NCI-H1694 (cell line): ENCODE data around the gene LPIN1.

Source experiments
- DNase-seq: peaks from one replicate; lab custom pipeline; 2025; lab: John Stamatoyannopoulos, UW

The LPIN1 gene

DNA sequence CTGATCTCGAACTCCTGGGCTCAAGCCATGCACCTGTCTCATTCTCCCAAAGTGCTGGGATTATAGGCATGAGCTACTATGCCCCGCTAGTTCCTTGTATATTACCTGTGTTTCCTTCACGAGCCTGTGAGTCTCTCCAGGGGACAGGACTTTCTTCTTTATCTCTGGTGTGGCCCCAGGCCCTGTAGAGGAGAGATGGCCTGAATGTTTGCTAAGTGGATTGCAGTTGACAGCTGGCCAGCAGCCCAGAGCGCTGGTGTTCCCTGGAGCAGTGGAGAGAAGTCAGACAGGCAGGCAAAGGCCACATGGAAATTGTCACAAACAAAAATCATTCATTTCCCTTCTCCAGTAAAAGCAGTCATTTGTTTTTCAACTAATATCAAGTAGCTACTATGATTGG is 17.9 kb downstream of the LPIN1 start:
- no peak for DNase-seq

DNA sequence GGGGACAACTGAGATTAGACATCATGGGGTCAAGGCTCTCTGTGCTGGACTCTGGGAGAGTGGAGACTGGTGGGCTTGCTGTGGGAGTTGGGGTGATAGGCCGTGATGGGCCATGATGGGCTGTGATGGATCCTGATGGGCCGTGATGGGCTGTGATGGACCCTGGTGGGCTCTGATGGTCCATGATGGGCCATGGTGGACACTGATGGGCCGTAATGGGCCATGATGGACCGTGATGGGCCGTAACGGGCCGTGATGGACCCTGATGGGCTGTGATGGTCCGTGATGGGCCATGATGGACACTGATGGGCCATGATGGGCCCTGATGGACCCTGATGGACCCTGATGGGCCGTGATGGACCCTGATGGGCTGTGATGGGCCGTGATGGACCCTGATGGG is 18.5 kb downstream of the LPIN1 start:
- DNase-seq = no peak

- DNase-seq = no peak
Observed at GRCh38 chr2:11765501-11765900, 19.1 kb downstream of the LPIN1 start.

DNA sequence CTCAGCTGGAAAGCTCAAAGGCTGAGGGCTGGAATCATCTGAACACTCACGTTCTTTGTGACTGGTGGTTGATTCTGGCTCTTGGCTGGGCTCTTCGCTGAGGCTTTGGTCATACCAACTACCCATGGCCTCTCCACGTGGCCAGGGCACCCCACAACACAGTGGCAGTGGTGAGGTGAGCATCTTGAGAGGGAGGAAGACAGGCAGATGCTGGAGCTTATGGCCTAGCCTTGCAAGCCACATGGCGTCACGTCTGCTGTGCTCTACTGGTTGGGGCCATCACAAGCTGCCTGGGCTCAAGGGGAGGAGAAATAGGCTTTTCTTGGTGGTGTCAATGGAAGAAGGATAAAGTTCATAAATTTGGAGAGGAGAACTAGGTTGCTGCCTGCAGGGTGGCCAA is 19.6 kb downstream of the LPIN1 start:
- no peak for DNase-seq

DNA sequence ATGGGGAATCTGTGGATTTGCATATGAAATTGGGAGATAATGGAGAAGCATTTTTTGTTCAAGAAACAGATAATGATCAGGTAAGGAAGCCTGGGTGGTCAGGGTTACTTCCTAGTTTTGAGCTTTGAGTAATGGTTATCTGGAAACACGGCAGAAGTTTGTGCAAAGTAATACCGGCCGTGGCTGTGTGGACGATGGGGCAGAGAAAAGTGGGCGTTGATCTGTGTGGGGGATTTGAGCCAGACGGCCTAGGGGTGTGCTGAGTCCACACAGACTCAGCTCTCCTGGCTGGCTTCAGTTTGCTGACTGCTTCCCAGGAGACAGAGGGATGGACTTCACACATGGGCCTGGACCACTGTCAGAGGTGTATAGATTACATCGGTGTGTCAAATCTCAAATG is 21.3 kb downstream of the LPIN1 start:
- DNase-seq = no peak

GRCh38 chr2:11768946-11769345 is 22.5 kb downstream of the LPIN1 start:
- DNase-seq = peak; percentile 27

DNA sequence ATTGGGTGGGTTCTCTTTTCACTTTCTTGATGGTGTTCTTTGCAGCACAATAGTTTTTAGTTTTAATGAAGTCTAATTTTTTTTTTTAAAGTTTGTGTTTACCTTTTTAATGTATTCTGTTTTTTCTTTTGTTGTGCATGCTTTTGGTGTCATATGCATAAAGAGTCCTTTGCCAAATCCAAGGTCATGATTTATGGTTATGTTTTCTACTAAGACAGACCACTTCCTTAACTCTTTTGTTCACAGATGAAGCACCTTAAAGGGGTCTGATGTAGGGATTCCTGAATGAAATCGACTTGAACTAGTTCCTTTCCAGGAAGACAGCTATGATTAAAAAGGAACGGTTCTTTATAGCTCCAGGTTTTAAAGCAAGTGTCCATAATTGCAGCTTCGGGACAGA is 23.1 kb downstream of the LPIN1 start:
- DNase-seq = no peak

GRCh38 chr2:11770531-11771188 is 24.2 kb downstream of the LPIN1 start:
- no peak for DNase-seq

DNA sequence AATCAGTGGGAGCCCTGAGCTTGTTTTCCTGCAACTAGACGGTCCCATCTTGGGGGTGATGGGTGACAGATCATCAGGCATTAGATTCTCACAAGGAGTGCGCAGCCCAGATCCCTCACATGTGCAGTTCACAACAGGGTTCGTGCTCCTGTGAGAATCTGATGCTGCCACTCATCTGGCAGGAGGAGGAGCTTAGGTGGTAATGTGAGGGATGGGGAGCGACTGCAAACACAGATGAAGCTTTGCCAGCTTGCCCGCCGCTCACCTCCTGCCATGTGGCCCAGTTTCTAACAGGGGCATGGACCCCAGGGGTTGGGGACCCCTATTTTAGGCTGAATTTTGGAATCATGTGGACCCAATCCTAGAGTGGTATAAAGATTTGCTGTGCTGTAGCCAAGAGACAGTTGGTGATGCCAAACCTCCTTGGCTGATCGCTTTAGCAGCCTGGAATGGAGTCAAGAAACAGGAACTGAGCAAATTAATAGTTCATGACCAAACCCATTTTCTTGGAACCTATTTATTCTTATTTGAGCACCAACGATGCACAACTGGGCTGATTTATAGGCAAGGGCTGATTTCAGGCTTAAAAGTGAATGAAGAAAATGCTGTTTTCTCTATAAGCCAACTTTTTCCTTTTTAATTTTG is 25.7 kb downstream of the LPIN1 start:
- DNase-seq = no peak

GRCh38 chr2:11773111-11773510 is 26.7 kb downstream of the LPIN1 start:
- no peak for DNase-seq

GRCh38 chr2:11773747-11774525 is 27.5 kb downstream of the LPIN1 start:
- DNase-seq = no peak

GRCh38 chr2:11774600-11774999 is 28.2 kb downstream of the LPIN1 start:
- DNase-seq = no peak

DNA sequence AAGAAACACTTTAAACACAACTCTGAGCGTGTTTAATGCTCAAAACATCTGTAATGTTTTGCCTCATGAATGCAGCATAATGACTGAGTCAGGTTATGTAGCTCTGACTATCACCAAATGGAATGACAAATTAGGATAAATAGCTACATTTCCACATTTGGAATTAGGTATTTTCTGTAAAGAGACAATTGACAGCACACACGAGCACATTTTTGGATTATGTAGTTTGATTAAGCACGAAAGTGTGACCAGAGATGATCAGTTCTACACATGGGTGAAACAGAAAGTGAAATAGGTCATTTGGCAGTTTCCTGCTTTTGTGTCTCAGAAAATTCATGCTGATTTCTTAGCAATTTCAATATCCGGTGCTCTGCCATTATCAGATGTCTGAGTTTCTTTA is 29.0 kb downstream of the LPIN1 start:
- DNase-seq = no peak

DNA sequence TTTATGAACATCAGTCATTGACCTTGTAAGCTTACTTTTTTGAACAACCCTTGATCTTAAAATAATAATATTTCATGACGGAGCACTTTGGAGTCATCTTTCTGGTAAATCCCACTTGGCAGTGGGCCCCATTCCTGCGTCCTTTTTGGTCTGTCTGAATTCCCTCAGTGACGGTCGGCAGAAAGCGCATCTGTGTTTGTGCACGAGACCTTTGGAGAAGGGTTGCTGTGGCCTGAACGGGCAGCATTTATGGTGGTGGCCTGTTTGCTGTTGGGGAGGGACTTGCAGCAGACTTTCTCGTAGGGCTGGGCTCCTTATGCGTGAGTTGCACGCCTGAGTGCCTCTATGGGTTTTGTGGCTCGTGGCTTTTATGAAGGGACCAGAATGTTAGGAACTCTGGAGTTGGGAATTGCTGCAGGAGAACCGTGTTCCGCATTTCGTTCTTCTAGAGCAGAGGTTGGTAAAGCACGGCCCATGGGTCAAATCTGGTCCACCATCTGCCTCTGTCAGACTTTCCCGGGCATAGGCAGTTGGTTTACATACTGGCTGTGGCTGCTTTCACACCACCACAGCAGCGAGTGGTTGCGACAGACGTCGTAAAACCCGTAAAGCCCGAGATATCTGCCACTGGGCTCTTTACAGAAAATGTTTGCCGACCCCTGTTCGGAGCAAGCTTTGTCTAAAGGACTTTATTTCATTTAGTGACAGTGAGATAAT is 30.8 kb downstream of the LPIN1 start:
- DNase-seq = no peak

DNA sequence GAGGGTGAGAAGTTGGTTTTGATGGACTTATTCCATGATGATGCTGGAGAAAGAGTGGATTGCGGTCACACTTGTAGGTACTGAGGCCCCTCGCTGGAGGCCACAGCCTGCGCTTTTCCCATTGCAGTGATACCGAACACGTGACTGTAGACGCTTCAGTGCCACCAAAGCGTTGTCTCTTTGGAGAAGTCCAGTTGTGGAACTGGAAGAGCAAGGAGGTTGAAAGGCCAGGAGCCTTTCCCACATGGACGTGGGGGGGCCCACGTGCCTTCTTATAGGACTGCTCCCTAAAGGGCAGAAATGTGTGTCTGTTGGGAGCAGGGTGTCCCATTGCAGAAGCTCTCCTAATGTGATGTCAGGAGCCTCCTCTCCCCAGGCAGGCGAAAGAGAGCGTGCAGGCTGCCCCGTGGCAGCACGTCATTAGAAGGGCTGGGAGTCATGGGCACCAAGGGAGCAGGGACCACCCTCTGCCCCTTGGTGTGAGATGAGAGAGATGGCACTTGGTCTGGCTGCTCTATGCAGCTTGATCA is 31.5 kb downstream of the LPIN1 start:
- no peak for DNase-seq

- DNase-seq = no peak
Observed at GRCh38 chr2:11778416-11778815, 32.0 kb downstream of the LPIN1 start.

GRCh38 chr2:11778923-11779757 is 32.7 kb downstream of the LPIN1 start:
- peak; percentile 69 for DNase-seq

GRCh38 chr2:11781602-11782001 is 35.2 kb downstream of the LPIN1 start:
- no peak for DNase-seq

GRCh38 chr2:11784280-11784679 is 37.8 kb downstream of the LPIN1 start:
- DNase-seq = no peak

GRCh38 chr2:11784747-11785610 is 38.5 kb downstream of the LPIN1 start:
- peak; percentile 6 for DNase-seq

DNA sequence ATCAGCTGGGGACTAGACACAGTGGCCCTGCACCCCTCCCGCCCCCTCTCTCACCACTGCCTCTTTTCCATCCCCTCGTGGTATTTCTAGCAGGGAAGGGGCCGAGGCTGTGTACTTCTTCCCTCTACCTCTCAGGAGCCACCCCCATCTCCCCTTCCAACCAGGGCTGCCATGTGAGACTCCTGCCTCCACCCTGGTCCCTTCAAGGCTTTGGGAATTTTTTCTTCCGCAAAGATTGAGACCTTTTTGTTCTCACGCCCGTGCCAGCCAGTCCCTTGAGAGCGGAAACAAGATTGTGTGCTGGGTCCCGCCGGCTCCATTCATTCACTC is 39.1 kb downstream of the LPIN1 start:
- DNase-seq = no peak
